Hepatocyte (in vitro differentiated cells): Measurements from ENCODE around the gene PWP2.
"Not testable (repeated sequence)": the region's sequence is repeated elsewhere in the genome, so short reads cannot be mapped to it uniquely, and the experiment has no call there.

Source experiments
- CTCF ChIP-seq: fragments of 200-600 bp; sonication (generic); IDR thresholded peaks from 2 replicates; pipeline ENCODE4 v1.5.1; 2016; ENCODE audit warnings: antibody characterized with exemption, mild to moderate bottlenecking; ENCODE audit not compliant: poor library complexity
- EZH2phosphoT487 ChIP-seq: fragments of 200-600 bp; sonication (generic); IDR thresholded peaks from one replicate; pipeline ENCODE4 v1.6.1; 2018; ENCODE audit warnings: antibody characterized with exemption, mild to moderate bottlenecking, low read depth, moderate library complexity; ENCODE audit not compliant: unreplicated experiment, severe bottlenecking

GRCh38 chr21:44098507-44098906, 8.7 kb upstream of the PWP2 start:
- TF ChIP-seq CTCF, EZH2phosphoT487: not testable (repeated sequence)
